OCI-LY1 (cell line): ENCODE data around the gene XRCC1.

ENCODE experiments used
- H2AFZ ChIP-seq: fragments of 200-600 bp; sonication (generic), shearing (Covaris generic); 2 replicates; pipeline ENCODE4 v1.6.0; 2014; ENCODE audit warnings: antibody characterized with exemption, mild to moderate bottlenecking, low read length
- H3F3A ChIP-seq: fragments of 200-600 bp; sonication (generic), shearing (Covaris generic); 2 replicates; pipeline ENCODE4 v1.6.0; 2014; ENCODE audit warnings: mild to moderate bottlenecking, antibody characterized with exemption, low read length, moderate library complexity; ENCODE audit not compliant: insufficient read depth
- H3K27ac ChIP-seq: fragments of 200-600 bp; sonication (generic); 2 replicates; pipeline ENCODE4 v1.5.1; 2014; ENCODE audit warnings: low read length, mixed run types, mild to moderate bottlenecking, low read depth; ENCODE audit not compliant: poor library complexity, severe bottlenecking
- H3K27me3 ChIP-seq: fragments of 200-600 bp; sonication (generic); 2 replicates; pipeline ENCODE4 v1.6.0; 2014; ENCODE audit warnings: antibody characterized with exemption, mild to moderate bottlenecking, low read length, moderate library complexity; ENCODE audit not compliant: insufficient read depth
- H3K36me3 ChIP-seq: fragments of 200-600 bp; sonication (generic); 2 replicates; pipeline ENCODE4 v1.6.1; 2014; ENCODE audit warnings: mild to moderate bottlenecking, antibody characterized with exemption, low read length, moderate library complexity, mixed read lengths; ENCODE audit not compliant: insufficient read depth
- H3K4me1 ChIP-seq: fragments of 200-600 bp; sonication (generic); 2 replicates; pipeline ENCODE4 v1.5.1; 2014; ENCODE audit warnings: mild to moderate bottlenecking, low read length, moderate library complexity; ENCODE audit not compliant: insufficient read depth, severe bottlenecking
- H3K4me2 ChIP-seq: fragments of 200-600 bp; sonication (generic), shearing (Covaris generic); 2 replicates; pipeline ENCODE4 v1.6.1; 2014; ENCODE audit warnings: low read length
- H3K4me3 ChIP-seq: fragments of 200-600 bp; sonication (generic); 2 replicates; pipeline ENCODE4 v1.5.1; 2014; ENCODE audit warnings: low read length, low read depth, mild to moderate bottlenecking, mixed read lengths; ENCODE audit not compliant: poor library complexity, severe bottlenecking
- H3K79me2 ChIP-seq: fragments of 200-600 bp; shearing (Covaris generic); 2 replicates; pipeline ENCODE4 v1.6.1; 2016; ENCODE audit warnings: mixed run types, low read length, mixed read lengths; ENCODE audit not compliant: insufficient read depth
- H3K9ac ChIP-seq: fragments of 200-600 bp; sonication (generic), shearing (Covaris generic); 2 replicates; pipeline ENCODE4 v1.6.1; 2014; ENCODE audit warnings: mild to moderate bottlenecking, low read length, mixed read lengths
- H3K9me2 ChIP-seq: fragments of 200-600 bp; sonication (generic), shearing (Covaris generic); 2 replicates; pipeline ENCODE4 v1.6.1; 2014; ENCODE audit warnings: low read depth, mild to moderate bottlenecking, low read length, mixed read lengths
- H3K9me3 ChIP-seq: fragments of 200-600 bp; shearing (Covaris generic); 2 replicates; pipeline ENCODE4 v1.6.1; 2014; ENCODE audit warnings: low read length, mixed read lengths
- H4K20me1 ChIP-seq: fragments of 200-600 bp; sonication (generic), shearing (Covaris generic); 2 replicates; pipeline ENCODE4 v1.6.0; 2016; ENCODE audit warnings: mild to moderate bottlenecking, low read length; ENCODE audit not compliant: insufficient read depth
- CTCF ChIP-seq: fragments of 200-600 bp; sonication (generic), shearing (Covaris generic); IDR thresholded peaks from 2 replicates; pipeline ENCODE4 v1.5.1; 2017; ENCODE audit warnings: mild to moderate bottlenecking, antibody characterized with exemption, low read length, moderate library complexity, mixed read lengths
- EZH2 ChIP-seq: fragments of 200-600 bp; sonication (generic), shearing (Covaris generic); IDR thresholded peaks from 2 replicates; pipeline ENCODE4 v1.8.0; 2017; ENCODE audit warnings: borderline replicate concordance, mixed run types, mild to moderate bottlenecking, antibody characterized with exemption, low read length, moderate library complexity, mixed read lengths

XRCC1 gene

DNA sequence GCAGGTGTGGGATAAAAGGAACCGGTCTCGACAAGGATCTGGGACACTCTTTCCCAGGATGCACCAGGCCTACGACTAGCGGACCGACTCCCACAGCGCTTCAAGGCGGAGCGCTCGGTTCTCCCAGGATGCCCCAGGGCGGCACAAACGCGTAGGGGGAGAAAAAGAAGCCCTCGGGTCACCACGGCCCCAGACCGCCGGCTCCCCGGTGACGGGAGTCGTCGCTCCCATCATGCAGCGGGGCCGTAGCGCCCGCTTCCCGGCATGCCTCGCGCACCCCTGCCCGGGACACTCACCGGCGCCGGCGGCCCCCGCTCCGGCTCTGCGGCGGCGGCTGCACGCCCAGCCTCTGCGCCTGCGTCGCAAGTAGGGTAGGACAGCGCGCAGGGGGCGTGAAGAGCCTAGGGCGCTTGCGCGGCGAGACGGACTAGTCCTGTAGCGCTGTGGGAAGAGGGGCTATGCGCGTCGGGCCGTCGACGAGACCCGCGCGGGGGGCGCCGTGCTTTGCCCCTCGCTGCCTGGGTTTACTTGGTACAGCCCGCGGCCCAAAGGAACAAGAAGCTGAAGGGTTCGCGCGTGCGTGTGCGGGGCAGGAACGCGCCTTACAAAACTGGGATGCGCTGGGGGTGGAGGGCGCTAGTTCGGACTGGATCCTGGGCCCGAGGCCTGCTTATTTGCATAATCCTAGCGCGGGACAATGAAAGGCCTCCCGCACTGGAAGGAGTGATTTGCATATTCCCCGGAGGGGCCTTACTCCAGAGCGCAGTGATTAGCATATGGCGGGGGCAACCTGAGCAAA, 44.1 kb upstream of the XRCC1 start, which contains the start of gene ZNF428:
Gene ZNF428, minus strand, starts transcription at position 368 of the 799 bp plus-strand sequence. CDS start 5,325 bp downstream, outside the sequence.
- peak within 1 kb of the TSS; percentile 80 for H3K9ac ChIP-seq
- H3K36me3 ChIP-seq: no peaks in the 10 kb centered on the region
- H3K4me1 ChIP-seq: peaks cover 29% of the 10 kb centered on the region
- H2AFZ ChIP-seq: 0 out of 2 replicates have a peak within 1 kb of the TSS, but pooled peaks have one; percentile 16
- TF ChIP-seq CTCF (peak; percentile 9; the same call in 1 of the 2 replicates), EZH2 (no peak)
- H4K20me1 ChIP-seq: no peaks in the 10 kb centered on the region
- H3K27ac ChIP-seq: peak within 1 kb of the TSS; percentile 91
- H3K4me3 ChIP-seq: peak within 1 kb of the TSS; percentile 66
- peak within 1 kb of the TSS; percentile 99 for H3K4me2 ChIP-seq
- no peaks in the 10 kb centered on the region for H3K9me2 ChIP-seq
- H3K27me3 ChIP-seq: no peaks in the 10 kb centered on the region
- no peaks in the 10 kb centered on the region for H3K9me3 ChIP-seq
- peaks cover 4% of the 10 kb centered on the region; the same call in 1 of the 2 replicates for H3F3A ChIP-seq
- H3K79me2 ChIP-seq: peaks cover 35% of the 10 kb centered on the region

- Histone ChIP-seq H3K9me3 (no peaks in the 10 kb centered on the region), H3F3A (peaks cover 4% of the 10 kb centered on the region; the same call in 1 of the 2 replicates), H3K4me2 (peak overlapping the region; percentile 99), H2AFZ (no peak overlapping the region), H3K79me2 (peaks cover 35% of the 10 kb centered on the region), H3K4me1 (peaks cover 29% of the 10 kb centered on the region), H3K9me2 (no peaks in the 10 kb centered on the region), H3K36me3 (peaks cover 4% of the 10 kb centered on the region), H3K9ac (peak overlapping the region; percentile 80), H3K27me3 (no peaks in the 10 kb centered on the region), H3K27ac (peak overlapping the region; percentile 91), H3K4me3 (peak overlapping the region; percentile 66), H4K20me1 (no peaks in the 10 kb centered on the region)
- TF ChIP-seq EZH2: no peak
- no peak for TF ChIP-seq CTCF
Observed at GRCh38 chr19:43618921-43619261, 43.6 kb upstream of the XRCC1 start.

- H4K20me1 ChIP-seq: no peaks in the 10 kb centered on the region
- no peak overlapping the region for H3K9ac ChIP-seq
- peaks cover 23% of the 10 kb centered on the region for H3K36me3 ChIP-seq
- H3K4me3 ChIP-seq: no peak overlapping the region
- H3K27ac ChIP-seq: no peak overlapping the region
- no peaks in the 10 kb centered on the region for H3K27me3 ChIP-seq
- TF ChIP-seq CTCF (no peak), EZH2 (no peak)
- H2AFZ ChIP-seq: no peak overlapping the region
- peaks cover 29% of the 10 kb centered on the region for H3K4me1 ChIP-seq
- H3K4me2 ChIP-seq: no peak overlapping the region
- H3K9me2 ChIP-seq: no peaks in the 10 kb centered on the region
- H3F3A ChIP-seq: peaks cover 4% of the 10 kb centered on the region; the same call in 1 of the 2 replicates
- H3K9me3 ChIP-seq: no peaks in the 10 kb centered on the region
- peaks cover 35% of the 10 kb centered on the region for H3K79me2 ChIP-seq
Observed at GRCh38 chr19:43616954-43617353, 41.6 kb upstream of the XRCC1 start.
